ENCODE measurements around the gene NGEF.

NGEF gene

DNA sequence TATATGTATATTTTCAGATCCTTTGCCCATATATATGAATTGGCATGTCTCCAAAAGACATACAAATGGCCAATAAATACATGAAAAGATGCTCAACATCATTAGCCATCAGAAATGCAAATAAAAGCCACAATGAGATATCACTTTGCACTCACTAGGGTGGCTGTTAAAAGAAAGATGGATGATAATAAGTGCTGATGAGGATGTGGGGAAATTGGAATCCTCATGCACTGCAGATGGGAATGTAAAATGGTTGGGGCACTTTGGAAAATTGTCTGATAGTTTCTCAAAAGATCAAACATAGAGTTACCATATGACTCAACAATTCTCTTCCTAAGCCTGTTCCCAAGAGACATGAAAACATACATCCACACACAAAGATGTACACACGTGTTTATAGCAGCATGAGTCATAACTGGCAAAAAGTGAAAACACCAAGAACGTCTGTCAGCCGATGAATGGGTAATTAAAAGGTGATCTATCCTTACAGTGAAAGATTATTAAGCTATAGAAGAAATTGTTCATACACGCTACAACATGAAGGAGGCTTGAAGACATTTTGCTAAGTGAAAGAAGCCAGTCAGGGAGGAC is 19.7 kb downstream of the NGEF start:
- no peak for DNase-seq

DNA sequence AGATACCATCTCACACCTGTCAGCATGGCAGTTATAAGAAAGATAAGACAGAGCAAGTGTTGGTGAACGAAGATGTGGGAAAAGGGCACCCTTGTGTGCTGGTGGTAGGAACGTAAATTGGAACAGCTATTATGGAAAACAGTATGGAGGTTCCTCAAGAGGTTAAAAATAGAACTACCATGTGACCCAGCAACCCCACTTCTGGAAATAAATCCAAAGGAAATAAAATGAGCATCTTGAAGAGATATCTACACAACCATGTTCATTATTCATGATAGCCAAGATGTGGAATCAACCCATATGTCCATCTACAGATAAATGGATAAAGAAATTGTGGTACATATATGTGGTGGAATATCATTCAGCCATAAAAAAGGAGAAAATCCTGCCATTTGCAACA is 26.9 kb downstream of the NGEF start:
- DNase-seq, result no peak

DNA sequence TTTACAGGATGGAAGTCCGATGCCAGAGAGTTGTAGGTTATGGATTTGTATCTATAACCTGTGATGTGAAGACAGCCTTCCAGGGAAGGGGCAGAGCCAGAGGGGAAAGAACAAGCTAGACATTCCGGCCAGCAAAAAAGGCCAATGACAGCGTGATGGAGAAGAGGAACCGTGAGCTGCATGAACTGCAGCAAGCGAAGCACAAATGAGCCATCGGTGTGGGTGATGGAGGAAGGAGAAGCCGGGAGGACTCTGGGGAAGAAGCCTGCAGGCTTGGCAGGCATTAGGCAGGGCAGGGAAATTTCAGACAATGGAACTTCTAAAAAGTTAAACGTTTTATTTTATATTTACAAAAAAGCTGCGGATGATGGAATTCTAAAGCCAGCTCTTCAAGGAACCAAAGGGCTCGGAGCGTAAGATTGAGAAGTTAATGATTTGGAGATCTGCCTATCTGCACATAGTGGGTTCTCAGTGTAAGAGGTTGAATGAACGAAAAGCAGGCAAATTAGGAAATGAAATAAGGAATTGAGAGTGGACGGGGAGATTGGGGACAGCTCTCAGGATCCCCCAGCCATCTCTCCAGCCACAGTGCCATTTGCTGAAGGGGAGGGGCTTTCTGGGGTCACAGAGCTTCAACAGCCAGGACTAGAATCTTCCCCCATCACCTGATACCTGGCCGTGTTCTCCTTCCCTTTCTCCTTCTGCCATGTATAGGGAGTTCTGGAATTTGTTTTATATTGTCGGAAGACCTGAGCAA is 28.4 kb downstream of the NGEF start:
- no peak for DNase-seq

DNA sequence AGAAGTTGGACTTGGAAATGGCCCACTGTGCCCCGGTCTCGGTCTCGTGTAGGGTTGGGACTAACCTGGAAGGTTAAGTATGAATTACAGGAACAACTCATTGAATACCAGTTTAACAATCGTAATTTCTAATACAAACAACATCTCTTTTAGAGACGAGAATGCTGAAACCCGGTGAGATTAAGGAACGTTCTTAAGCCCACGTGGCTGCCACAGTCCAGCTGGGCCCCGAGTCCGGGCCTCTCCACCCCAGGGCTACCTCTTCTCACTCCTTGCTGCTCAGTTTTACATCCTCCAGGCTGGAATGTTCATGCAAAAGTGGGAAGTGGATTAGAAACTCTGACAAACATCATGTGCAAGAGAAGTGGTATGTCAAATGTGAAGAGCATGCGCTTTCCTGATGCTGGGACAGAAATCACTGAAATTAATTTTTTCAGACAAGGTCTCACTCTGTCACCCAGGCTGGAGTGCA is 29.4 kb downstream of the NGEF start:
- DNase-seq, result no peak

DNA sequence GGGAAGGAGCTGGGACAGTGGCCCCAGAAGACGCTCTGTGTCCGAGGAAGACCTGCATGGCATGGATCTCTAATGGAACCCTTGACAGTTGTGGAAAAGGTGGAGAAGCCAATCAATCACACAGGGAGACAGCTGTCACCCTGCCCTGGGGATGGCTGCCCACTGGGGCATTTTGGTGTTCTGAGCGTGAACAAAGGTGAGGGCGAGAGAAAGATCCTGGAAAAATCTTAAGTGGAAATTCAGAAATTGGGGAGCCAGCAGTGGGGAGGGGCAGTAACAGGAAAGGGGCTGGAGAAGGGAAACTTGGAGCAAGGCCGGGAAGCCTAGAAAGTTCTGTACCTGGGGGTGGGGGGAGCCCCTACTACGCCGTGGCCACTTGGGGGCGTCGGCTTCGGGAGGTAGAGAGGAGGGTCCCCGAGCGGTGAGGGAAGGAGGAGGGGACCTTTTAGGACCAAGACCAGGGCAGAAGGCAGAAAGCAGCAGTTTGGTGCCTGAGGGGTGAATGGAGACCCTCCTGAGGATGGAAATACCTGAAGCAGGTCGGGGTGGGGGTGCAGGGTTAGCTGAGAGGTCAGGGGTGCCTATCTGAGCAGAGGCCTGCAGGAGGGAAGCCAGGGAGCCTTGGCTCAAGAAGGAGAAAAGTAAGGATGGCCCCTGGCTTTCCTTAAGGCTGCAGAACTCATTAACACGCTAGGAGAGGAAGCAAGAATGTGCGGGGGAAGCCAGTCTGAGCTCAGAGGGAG is 30.0 kb downstream of the NGEF start:
- DNase-seq, result no peak

DNA sequence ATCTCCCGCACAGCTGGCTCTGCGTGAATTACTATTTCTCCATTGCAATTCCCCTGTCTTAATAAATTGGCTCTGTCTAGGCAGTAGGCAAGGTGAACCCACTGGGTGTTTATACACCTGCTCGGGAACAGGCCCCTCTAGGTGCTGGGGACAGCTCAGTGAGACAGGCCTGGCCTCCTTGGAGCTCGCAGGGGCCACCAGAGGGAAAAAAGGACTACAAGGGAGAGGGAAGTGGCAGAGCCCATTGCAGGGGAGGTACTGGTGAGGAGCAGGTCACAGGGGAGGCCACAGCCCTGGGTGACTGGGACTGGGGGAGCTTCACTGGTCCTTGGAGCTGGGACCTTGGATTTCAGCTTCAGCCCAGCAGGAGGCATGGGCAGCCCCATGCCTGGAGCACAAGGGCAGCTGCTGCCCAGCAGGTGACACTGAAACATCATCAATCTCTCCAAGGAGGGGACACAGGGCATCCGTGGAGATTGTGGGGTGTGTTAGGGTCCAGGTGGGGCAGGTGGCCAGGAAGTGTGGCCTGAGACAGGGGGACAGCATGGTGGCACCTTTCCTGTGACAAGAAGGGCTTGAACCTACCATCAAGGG is 31.2 kb downstream of the NGEF start:
- DNase-seq, result no peak

DNA sequence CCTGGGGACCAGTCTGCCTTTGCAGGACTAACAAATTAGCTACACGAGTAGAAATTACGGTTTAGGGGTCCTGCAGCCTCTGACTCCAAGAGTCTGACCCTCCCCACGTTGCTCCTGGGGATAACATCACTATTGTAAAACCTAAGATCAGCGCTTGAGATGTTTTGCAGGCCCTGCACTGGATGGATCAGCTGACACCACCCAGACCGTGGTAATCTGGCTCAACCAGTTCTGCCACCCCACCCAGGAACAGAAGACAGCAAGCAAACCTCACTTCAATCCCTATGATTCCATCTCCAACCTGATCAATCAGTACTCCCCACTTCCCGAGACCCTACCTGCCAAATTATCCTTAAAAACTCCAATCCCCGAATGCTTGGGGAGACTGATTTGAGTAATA is 31.7 kb downstream of the NGEF start:
- no peak for DNase-seq

- DNase-seq, result no peak
Observed at GRCh38 chr2:232980683-232981082, 32.4 kb downstream of the NGEF start.

- no peak for DNase-seq
Observed at GRCh38 chr2:232979871-232980461, 33.1 kb downstream of the NGEF start.

GRCh38 chr2:232977438-232977971 is 35.6 kb downstream of the NGEF start:
- no peak for DNase-seq

DNA sequence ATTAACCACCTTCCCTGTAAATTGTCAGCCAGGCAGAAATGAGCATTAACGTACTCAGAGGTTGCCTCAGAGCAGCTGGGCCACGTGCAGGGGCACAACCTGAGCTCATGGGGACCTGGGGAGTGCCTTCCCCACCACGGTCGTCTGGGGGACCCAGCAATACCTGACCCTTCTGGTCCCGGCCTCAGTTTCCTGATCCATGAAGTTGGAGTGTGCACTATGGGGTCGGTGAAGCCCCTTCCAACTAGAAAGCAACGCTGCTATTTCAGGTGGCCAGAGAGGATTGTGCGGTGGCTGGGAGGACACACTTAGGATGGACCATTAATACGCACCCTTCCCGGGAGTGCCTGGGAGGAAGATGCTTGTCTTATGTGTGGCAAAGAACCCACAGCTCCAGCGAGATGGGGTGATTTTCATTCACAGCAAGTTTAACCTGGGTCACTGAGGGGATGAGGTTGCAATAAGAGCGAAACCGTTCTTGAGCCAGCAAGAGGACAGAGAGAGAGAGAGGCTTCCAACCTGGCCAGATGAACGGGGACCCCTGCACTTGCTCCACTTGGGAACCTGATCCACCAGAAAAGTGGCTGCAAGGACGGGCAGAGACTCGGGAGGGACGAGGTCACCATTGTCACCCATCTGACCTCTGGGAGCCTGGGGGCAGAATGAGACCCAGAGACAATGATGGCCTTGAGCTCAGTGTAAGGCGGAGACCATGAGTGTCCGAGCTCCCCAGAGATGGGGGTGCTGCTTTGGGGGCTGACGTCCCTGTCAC is 36.2 kb downstream of the NGEF start:
- no peak for DNase-seq

DNA sequence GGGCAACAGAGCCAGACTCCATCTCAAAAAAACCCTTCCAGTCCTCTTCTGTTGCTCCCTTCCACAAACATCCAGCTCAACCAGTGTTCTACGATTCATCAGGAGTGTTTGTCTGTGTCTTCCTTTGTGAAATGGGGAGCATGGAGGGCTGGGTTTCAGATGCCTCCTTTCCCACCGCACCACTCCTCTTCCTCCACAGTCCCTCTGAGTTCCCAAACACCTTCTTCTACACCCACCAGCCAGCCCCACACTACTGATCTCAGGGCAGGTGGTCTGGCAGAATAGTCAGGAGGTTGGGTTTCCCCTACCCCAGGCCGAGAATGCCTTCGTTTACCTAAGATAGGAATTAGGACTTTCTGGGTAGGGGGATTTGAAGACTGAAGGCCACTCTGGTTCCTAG is 36.9 kb downstream of the NGEF start:
- DNase-seq, result no peak

DNA sequence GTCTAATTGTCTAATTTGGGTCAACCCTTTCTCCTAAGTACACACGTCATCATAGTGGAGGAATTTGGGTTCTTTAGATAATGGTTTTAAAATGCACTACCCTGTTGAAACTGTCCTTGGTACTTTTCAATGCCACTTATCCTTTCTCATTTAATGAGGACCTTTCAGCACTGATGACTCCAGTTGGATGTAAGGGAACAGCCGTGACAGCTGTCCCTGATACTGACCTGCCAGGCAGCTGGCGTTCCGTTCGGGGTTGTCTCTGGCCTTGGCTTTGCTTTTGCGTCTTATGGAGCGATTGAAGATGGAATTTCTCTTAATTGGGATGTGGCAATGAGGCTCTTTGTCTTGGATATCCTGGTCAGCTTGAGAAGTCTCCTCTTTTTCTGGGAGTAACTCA is 38.7 kb downstream of the NGEF start:
- no peak for DNase-seq

DNA sequence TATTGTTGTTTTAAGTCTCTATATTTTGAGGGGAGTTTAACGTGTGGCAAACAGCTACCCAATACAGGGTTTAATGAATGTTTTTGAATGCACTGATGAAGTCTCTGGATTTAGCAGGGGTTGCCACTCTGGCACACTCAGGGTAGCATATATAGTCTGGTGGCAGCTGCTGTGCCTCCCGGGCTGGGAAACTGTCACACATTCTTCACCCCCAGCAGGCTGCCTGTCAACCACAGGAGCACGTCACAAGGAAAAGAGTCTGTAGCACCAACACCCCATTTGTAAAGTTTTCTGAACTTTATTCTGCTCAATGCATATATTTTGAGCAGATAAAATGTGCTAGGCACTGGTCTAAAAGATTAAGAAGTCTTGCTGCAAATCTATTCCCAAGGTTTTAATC is 39.3 kb downstream of the NGEF start:
- no peak for DNase-seq

DNA sequence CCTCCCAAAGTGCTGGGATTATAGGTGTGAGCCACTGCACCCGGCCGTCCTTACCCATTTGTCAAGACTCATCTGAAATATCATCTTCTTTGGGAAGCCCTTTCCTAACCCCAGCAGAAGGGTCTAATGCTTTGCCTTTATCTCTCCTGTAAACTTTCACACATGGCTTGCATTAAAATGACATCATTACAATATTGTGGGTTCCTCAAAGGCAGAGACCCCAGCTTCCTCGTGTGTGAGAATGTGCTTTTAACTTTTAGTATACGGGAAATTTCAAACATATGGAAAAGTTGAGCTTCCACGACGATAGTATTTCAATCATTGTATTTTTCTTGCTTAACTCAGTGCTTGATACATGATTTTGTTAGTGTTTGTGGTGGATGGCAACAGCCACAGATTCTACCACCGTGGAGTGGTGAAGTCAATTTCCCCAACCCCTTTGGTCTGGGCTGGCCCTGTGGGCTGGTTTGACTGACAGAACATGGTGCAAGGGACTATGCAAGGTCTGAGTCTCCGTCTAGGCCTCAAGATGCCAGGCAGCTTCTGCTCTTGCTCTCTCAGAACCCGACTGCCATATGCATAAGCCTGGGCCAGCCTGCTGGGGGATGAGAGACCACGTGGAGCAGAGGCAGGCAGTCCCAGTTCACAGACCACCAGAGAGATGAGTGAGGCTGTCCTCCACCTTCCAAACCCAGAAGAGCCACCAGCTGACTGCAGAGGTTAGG is 39.9 kb downstream of the NGEF start:
- DNase-seq, result no peak

- no peak for DNase-seq
Observed at GRCh38 chr2:232971744-232972143, 41.3 kb downstream of the NGEF start.

GRCh38 chr2:232970051-232970450 is 43.0 kb downstream of the NGEF start:
- DNase-seq, result no peak

GRCh38 chr2:232967474-232967873 is 45.6 kb downstream of the NGEF start:
- DNase-seq, result no peak

DNA sequence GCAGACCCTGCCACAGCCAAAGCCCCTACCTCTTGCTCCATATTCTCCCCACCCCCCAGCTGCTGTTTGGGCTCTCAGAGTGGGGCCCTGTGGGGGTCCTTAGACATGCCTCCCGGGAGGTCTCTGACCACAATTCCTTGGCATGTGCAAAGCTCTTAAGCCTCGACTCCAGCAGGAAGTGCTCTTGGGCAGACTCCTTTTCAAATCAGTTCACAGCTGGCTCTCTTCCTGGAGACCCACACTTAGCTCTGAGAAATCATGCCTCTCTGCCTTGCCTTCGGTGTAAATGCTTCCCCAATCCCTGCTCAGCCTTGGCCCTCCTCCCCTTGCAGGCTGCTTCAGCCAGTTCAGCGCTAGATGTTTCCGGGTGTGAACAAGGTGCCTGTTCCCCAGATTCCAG is 46.9 kb downstream of the NGEF start:
- no peak for DNase-seq

DNA sequence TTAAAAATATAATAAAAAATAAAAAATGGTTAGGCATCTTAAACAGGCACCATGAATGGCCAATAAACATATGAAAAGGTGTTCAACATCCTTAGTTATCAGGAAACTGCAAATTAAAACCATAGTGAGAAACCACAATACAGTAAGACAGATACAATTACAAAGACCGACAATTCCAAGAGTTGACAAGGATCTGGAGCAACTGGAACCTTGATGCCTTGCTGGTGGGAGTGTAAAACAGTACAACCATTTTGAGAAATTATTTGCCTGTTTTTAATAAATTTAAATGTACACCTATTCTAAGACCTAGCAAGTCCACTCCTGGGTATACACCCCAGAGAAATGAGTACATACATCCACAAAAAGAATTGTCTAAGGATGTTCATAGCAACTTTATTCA is 49.1 kb downstream of the NGEF start:
- DNase-seq, result no peak

DNA sequence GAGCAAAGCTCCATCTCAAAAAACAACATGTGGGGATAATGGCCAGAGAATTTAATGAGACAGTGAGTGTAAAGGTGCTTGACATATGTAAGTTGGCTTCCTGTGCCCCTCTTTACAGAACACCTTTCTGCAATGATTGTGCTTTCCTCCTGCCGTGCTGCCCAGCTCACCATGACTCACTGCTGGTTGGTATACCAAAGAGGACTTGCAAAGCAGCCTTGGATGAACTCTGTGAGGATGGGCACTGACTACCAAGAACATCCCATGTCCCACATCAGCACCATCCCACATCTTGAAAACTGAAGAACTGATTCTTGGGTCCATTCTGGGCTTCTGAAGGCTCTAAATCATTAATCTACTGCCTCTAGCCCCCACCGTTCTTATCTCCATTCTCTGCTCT is 52.2 kb downstream of the NGEF start:
- DNase-seq, result no peak

GRCh38 chr2:232959139-232959538 is 53.9 kb downstream of the NGEF start:
- no peak for DNase-seq

All from NCI-H2171 (cell line).